ENCODE results near the gene SOX6. TPM values are rescaled to one million over a fixed set of nuclear protein-coding genes. Genes with fewer than 3 reads are reported as not detected.

Gene SOX6
- polyA plus RNA-seq, 1 donor (not counting 4 experiments of a cell fraction or from before 2014, with no cell fraction given), result 6.0 TPM

DNA sequence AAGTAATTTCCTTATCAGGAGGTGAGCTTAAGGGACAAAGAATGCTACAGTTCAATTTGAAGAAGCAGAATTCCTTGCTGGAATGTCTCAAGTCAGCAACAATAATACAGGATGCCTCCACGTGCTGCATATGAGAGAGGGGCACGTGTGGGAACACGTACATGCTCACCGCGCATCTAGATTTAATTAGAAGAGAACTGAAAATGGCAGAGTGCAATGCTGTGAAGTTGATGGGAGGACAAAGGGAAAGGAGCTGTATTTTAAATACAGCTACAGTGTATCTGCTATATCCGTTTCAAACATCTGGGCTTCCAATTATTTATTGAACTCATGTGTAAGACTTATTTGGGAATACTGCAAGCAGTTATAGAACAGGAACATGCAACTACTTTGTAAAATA lies 328.7 kb downstream of the SOX6 start:
- Histone ChIP-seq H3K9me3 (ENCODE audit: control insufficient read depth, low read depth, low read length) (no peaks in the 10 kb centered on the region), H3K9ac (ENCODE audit: control insufficient read depth, extremely low read depth, insufficient read depth, low read length) (no peak overlapping the region), H2AFZ (ENCODE audit: control insufficient read depth, low read length) (no peak overlapping the region), H3K36me3 (ENCODE audit: control insufficient read depth in 2 of 2, extremely low read depth in 1 of 2, insufficient read depth in 2 of 2, low read length in 2 of 2) (no peaks in the 10 kb centered on the region), H3K4me1 (ENCODE audit: control insufficient read depth, extremely low read depth, insufficient read depth, low read length) (no peaks in the 10 kb centered on the region), H4K20me1 (ENCODE audit: control insufficient read depth, extremely low read depth, insufficient read depth, low read length) (no peaks in the 10 kb centered on the region), H3K27me3 (ENCODE audit: control insufficient read depth, extremely low read depth, insufficient read depth, low read length) (no peaks in the 10 kb centered on the region), H3K27ac (ENCODE audit: control insufficient read depth, insufficient read depth, low read length) (no peak overlapping the region), H3K4me2 (ENCODE audit: control insufficient read depth, extremely low read depth, insufficient read depth, low read depth, low read length) (no peak overlapping the region), H3K9me1 (ENCODE audit: control insufficient read depth, extremely low read depth, insufficient read depth, low read length) (no peaks in the 10 kb centered on the region), H3K4me3 (ENCODE audit: control insufficient read depth in 2 of 3, extremely low read depth in 1 of 3, insufficient read depth in 2 of 3, low read depth in 1 of 3, low read length in 3 of 3) (no peak overlapping the region), H3K79me2 (ENCODE audit: control insufficient read depth, insufficient read depth, low read length) (no peaks in the 10 kb centered on the region)
- DNase-seq (ENCODE audit: low read depth, low spot score), result no peak
- dilution Hi-C loops (cut with MboI; ENCODE audit: extremely low pct_ligation_motif_present, low sequenced_read_pairs), result no loop called here
- TF ChIP-seq EZH2 (IDR thresholded peaks at IDR 0.05; ENCODE audit: low read length), result no peak
- TF ChIP-seq, protein P1, sequence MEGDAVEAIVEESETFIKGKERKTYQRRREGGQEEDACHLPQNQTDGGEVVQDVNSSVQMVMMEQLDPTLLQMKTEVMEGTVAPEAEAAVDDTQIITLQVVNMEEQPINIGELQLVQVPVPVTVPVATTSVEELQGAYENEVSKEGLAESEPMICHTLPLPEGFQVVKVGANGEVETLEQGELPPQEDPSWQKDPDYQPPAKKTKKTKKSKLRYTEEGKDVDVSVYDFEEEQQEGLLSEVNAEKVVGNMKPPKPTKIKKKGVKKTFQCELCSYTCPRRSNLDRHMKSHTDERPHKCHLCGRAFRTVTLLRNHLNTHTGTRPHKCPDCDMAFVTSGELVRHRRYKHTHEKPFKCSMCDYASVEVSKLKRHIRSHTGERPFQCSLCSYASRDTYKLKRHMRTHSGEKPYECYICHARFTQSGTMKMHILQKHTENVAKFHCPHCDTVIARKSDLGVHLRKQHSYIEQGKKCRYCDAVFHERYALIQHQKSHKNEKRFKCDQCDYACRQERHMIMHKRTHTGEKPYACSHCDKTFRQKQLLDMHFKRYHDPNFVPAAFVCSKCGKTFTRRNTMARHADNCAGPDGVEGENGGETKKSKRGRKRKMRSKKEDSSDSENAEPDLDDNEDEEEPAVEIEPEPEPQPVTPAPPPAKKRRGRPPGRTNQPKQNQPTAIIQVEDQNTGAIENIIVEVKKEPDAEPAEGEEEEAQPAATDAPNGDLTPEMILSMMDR (optimal IDR thresholded peaks at IDR 0.05 in 1 of 3, IDR thresholded peaks at IDR 0.05 in 1 of 3, conservative IDR thresholded peaks at IDR 0.05 in 1 of 3; ENCODE audit: extremely low read depth in 1 of 3, insufficient read depth in 2 of 3, low read length in 3 of 3), result no peak
- no peak for FAIRE-seq

DNA sequence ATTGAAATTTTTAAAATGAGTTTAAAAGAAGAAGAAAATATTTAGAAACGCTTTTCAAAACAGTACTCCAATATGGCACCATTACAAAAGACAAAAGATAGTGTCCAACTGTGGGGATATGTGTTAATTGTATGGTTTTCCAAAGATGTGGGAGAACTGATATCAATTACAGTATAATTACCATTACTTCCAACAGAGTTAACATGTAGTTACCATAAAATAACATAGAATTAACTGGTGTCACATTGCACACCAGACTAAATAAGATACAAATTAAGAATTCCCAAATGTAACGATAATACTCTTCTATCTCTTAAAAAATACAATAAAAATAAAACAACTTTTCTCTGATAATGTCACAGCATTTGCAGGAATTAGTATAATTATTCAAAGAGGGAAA lies 329.5 kb downstream of the SOX6 start:
- H3K4me3 ChIP-seq (ENCODE audit: control insufficient read depth in 2 of 3, extremely low read depth in 1 of 3, insufficient read depth in 2 of 3, low read depth in 1 of 3, low read length in 3 of 3), result no peak overlapping the region
- no peaks in the 10 kb centered on the region for H3K9me1 ChIP-seq (ENCODE audit: control insufficient read depth, extremely low read depth, insufficient read depth, low read length)
- no peak for DNase-seq (ENCODE audit: low read depth, low spot score)
- no peaks in the 10 kb centered on the region for H4K20me1 ChIP-seq (ENCODE audit: control insufficient read depth, extremely low read depth, insufficient read depth, low read length)
- dilution Hi-C loops (cut with MboI; ENCODE audit: extremely low pct_ligation_motif_present, low sequenced_read_pairs), result no loop called here
- no peak overlapping the region for H3K4me2 ChIP-seq (ENCODE audit: control insufficient read depth, extremely low read depth, insufficient read depth, low read depth, low read length)
- H3K9me3 ChIP-seq (ENCODE audit: control insufficient read depth, low read depth, low read length), result no peaks in the 10 kb centered on the region
- H3K4me1 ChIP-seq (ENCODE audit: control insufficient read depth, extremely low read depth, insufficient read depth, low read length), result no peaks in the 10 kb centered on the region
- no peak overlapping the region for H2AFZ ChIP-seq (ENCODE audit: control insufficient read depth, low read length)
- no peak overlapping the region for H3K27ac ChIP-seq (ENCODE audit: control insufficient read depth, insufficient read depth, low read length)
- H3K9ac ChIP-seq (ENCODE audit: control insufficient read depth, extremely low read depth, insufficient read depth, low read length), result no peak overlapping the region
- TF ChIP-seq, protein P1 (optimal IDR thresholded peaks at IDR 0.05 in 1 of 3, IDR thresholded peaks at IDR 0.05 in 1 of 3, conservative IDR thresholded peaks at IDR 0.05 in 1 of 3; ENCODE audit: extremely low read depth in 1 of 3, insufficient read depth in 2 of 3, low read length in 3 of 3), result no peak
- no peak for TF ChIP-seq EZH2 (IDR thresholded peaks at IDR 0.05; ENCODE audit: low read length)
- no peaks in the 10 kb centered on the region for H3K27me3 ChIP-seq (ENCODE audit: control insufficient read depth, extremely low read depth, insufficient read depth, low read length)
- no peaks in the 10 kb centered on the region for H3K79me2 ChIP-seq (ENCODE audit: control insufficient read depth, insufficient read depth, low read length)
- H3K36me3 ChIP-seq (ENCODE audit: control insufficient read depth in 2 of 2, extremely low read depth in 1 of 2, insufficient read depth in 2 of 2, low read length in 2 of 2), result no peaks in the 10 kb centered on the region
- no peak for FAIRE-seq

Measured in keratinocyte (primary cell).